ENCODE results near the gene CDC42EP5.
"Not testable (repeated sequence)": the region's sequence is repeated elsewhere in the genome, so short reads cannot be mapped to it uniquely, and the experiment has no call there.

The CDC42EP5 gene

DNA sequence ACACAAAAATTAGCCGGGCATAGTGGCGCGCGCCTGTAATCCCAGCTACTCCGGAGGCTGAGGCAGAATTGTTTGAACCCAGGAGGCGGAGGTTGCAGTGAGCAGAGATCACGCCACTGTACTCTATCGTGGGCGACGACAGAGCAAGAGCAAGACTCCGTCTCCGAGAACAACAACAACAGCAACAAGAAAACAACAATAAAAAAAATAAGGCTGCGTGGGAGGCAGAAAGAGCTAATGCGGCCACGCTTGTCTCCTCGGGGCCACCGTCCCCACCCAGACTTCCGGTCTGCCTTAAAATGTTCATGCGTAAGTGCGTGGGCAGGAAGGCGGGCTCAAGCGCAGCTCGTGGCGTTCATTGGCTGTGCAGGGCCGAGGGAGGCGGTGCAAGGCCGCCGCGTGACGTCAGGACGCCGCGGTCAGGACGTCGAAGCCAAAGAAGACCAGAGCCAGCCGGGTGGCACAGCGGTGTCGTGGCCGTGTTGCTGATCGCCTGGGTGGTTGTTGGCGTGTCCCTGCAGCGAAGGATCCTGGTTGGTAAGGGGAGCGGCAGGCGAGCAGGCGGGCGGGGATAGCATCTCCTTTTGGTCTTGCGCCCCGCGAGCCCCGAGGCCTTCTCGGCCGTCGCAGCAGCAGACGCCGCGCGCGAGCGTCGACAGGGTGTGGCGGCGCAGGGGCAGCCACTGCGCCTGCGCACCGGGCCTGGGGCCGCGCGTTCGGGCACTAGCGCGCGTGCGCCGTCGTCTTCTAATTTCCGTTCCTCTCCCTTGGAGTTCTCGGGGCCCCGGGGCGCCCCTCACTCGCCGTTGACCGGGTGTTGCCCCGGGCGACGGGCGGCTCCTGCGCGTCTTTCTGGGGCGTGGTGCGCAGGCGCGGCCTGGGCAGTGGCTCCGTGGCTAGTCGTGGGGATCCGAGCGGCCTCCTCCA lies 24.1 kb downstream of the CDC42EP5 start, which contains the start of gene LENG8:
Gene LENG8 (plus strand): TSS at position 426 of the 927 bp plus-strand sequence. CDS start 2,146 bp downstream, outside the sequence.
- H3K9ac ChIP-seq (ENCODE audit: low read depth in 1 of 2, low read length in 2 of 2): peak within 1 kb of the TSS; percentile 99
- H3K27me3 ChIP-seq (ENCODE audit: control insufficient read depth in 1 of 2, insufficient read depth in 2 of 2, low read length in 2 of 2): no peaks in the 10 kb centered on the region
- no peaks in the 10 kb centered on the region for H3K9me3 ChIP-seq (ENCODE audit: control insufficient read depth in 1 of 2, low read length in 2 of 2)
- peaks cover 28 to 41% of the 10 kb centered on the region in 2 donors for H3K36me3 ChIP-seq (ENCODE audit: control insufficient read depth in 1 of 2, insufficient read depth in 2 of 2, low read length in 2 of 2)
- peaks cover 39 to 47% of the 10 kb centered on the region in 2 donors for H3K4me1 ChIP-seq (ENCODE audit: control insufficient read depth in 1 of 2, insufficient read depth in 2 of 2, low read length in 2 of 2)
- peak within 1 kb of the TSS; percentile 85 to 99 for H3K4me3 ChIP-seq (ENCODE audit: low read depth in 1 of 2, low read length in 2 of 2)
- peak within 1 kb of the TSS; percentile 100 for H3K27ac ChIP-seq (ENCODE audit: low read depth, low read length)

GRCh38 chr19:54448040-54448773 lies 24.9 kb downstream of the CDC42EP5 start:
- peaks cover 20 to 33% of the 10 kb centered on the region in 2 donors for H3K36me3 ChIP-seq (ENCODE audit: control insufficient read depth in 1 of 2, insufficient read depth in 2 of 2, low read length in 2 of 2)
- no peaks in the 10 kb centered on the region for H3K9me3 ChIP-seq (ENCODE audit: control insufficient read depth in 1 of 2, low read length in 2 of 2)
- H3K4me1 ChIP-seq (ENCODE audit: control insufficient read depth in 1 of 2, insufficient read depth in 2 of 2, low read length in 2 of 2): peaks cover 39 to 47% of the 10 kb centered on the region in 2 donors

DNA sequence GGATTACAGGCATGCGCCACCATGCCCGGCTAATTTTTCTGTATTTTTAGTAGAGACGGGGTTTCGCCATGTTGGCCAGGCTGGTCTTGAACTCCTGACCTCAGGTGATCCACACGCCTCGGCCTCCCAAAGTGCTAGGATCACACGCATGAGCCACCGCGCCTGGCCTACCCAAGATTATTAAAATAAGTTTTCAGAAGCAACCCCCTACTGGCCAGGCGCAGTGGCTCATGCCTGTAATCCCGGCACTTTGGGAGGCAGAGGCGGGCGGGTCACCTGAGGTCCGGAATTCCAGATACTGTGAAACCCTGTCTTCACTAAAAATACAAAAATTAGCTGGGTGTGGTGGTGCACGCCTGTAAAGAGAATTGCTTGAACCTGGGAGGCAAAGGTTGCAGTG lies 26.7 kb downstream of the CDC42EP5 start:
- H3K9ac ChIP-seq (ENCODE audit: low read depth in 1 of 2, low read length in 2 of 2); H3K27ac ChIP-seq (ENCODE audit: low read depth, low read length); H3K9me3 ChIP-seq (ENCODE audit: control insufficient read depth in 1 of 2, low read length in 2 of 2); H3K4me3 ChIP-seq (ENCODE audit: low read depth in 1 of 2, low read length in 2 of 2); H3K27me3 ChIP-seq (ENCODE audit: control insufficient read depth in 1 of 2, insufficient read depth in 2 of 2, low read length in 2 of 2): not testable (repeated sequence)
- Histone ChIP-seq H3K36me3 (ENCODE audit: control insufficient read depth in 1 of 2, insufficient read depth in 2 of 2, low read length in 2 of 2) (peaks cover 1 to 14% of the 10 kb centered on the region in 2 donors), H3K4me1 (ENCODE audit: control insufficient read depth in 1 of 2, insufficient read depth in 2 of 2, low read length in 2 of 2) (peaks cover 31 to 35% of the 10 kb centered on the region in 2 donors)

More at GRCh38 chr19:54448040-54448773, 24.9 kb downstream of the CDC42EP5 start:
- peak overlapping the region; percentile 85 to 99 for H3K4me3 ChIP-seq (ENCODE audit: low read depth in 1 of 2, low read length in 2 of 2)
- H3K9ac ChIP-seq (ENCODE audit: low read depth in 1 of 2, low read length in 2 of 2): peak overlapping the region; percentile 99
- no peaks in the 10 kb centered on the region for H3K27me3 ChIP-seq (ENCODE audit: control insufficient read depth in 1 of 2, insufficient read depth in 2 of 2, low read length in 2 of 2)
- peak overlapping the region; percentile 100 for H3K27ac ChIP-seq (ENCODE audit: low read depth, low read length)

- Histone ChIP-seq H3K9ac (ENCODE audit: low read depth in 1 of 2, low read length in 2 of 2) (no peak overlapping the region), H3K27ac (ENCODE audit: low read depth, low read length) (no peak overlapping the region), H3K4me3 (ENCODE audit: low read depth in 1 of 2, low read length in 2 of 2) (no peak overlapping the region), H3K4me1 (ENCODE audit: control insufficient read depth in 1 of 2, insufficient read depth in 2 of 2, low read length in 2 of 2) (peaks cover 16 to 19% of the 10 kb centered on the region in 2 donors), H3K27me3 (ENCODE audit: control insufficient read depth in 1 of 2, insufficient read depth in 2 of 2, low read length in 2 of 2) (no peaks in the 10 kb centered on the region), H3K36me3 (ENCODE audit: control insufficient read depth in 1 of 2, insufficient read depth in 2 of 2, low read length in 2 of 2) (peaks cover 0 to 8% of the 10 kb centered on the region in 2 donors), H3K9me3 (ENCODE audit: control insufficient read depth in 1 of 2, low read length in 2 of 2) (no peaks in the 10 kb centered on the region)
Measured at GRCh38 chr19:54444737-54445136, 28.4 kb downstream of the CDC42EP5 start.

DNA sequence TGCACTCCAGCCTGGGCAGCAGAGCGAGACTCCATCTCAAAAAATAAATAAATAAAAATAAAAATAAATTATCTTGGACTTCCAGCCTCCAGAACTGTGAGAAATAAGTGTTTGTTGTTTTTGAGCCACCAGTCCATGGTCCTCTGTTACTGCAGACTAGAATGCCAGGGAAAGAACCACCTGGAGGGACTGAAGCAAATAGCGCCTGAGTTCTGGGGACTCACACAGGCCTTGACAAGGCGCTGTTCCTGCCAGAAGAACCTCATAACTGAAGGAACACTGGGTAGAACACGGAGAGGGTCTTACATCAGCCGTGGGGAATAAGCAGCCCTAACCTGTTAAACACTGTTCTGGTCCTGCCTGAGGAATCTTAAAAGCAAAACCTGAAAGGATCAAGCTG lies 32.5 kb downstream of the CDC42EP5 start:
- no peaks in the 10 kb centered on the region for H3K9me3 ChIP-seq (ENCODE audit: control insufficient read depth in 1 of 2, low read length in 2 of 2)
- H3K36me3 ChIP-seq (ENCODE audit: control insufficient read depth in 1 of 2, insufficient read depth in 2 of 2, low read length in 2 of 2): peaks cover 0 to 6% of the 10 kb centered on the region in 2 donors
- peaks cover 4 to 7% of the 10 kb centered on the region in 2 donors for H3K4me1 ChIP-seq (ENCODE audit: control insufficient read depth in 1 of 2, insufficient read depth in 2 of 2, low read length in 2 of 2)
- no peak overlapping the region for H3K27ac ChIP-seq (ENCODE audit: low read depth, low read length)
- no peak overlapping the region for H3K4me3 ChIP-seq (ENCODE audit: low read depth in 1 of 2, low read length in 2 of 2)
- no peak overlapping the region for H3K9ac ChIP-seq (ENCODE audit: low read depth in 1 of 2, low read length in 2 of 2)
- no peaks in the 10 kb centered on the region for H3K27me3 ChIP-seq (ENCODE audit: control insufficient read depth in 1 of 2, insufficient read depth in 2 of 2, low read length in 2 of 2)

DNA sequence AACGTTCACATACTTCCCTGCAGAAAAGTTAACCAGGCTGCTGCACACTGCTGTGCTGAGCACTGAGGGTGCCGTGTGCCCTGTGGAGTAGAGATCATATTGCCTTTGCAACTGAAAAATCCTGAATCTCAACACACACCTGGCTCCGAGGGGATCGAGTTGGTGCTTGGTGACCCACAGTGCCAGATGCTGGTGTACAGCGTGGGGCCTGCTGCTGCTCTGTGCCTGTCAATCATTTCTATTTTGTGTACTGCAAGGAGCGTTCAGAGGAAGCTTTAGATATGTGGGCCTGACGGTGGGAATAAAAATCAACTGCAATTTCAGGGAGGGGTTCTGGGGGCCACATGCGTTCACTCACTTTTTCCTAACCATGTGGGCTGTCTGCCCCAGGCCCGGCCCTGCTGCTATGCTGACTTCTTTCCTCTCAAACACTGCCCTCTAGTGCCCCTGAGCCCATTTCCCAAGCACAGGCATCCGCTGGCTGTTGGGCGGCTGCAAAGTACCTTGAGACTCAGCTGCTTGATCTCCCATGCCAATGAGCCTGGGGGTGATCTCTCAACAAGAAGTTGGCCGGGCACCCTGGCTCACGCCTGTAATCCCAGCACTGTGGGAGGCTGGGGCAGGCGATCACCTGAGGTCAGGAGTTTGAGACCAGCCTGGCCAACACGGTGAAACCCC lies 33.8 kb downstream of the CDC42EP5 start:
- Histone ChIP-seq H3K27ac (ENCODE audit: low read depth, low read length) (no peak overlapping the region), H3K4me3 (ENCODE audit: low read depth in 1 of 2, low read length in 2 of 2) (no peak overlapping the region), H3K4me1 (ENCODE audit: control insufficient read depth in 1 of 2, insufficient read depth in 2 of 2, low read length in 2 of 2) (peaks cover 8 to 11% of the 10 kb centered on the region in 2 donors), H3K9me3 (ENCODE audit: control insufficient read depth in 1 of 2, low read length in 2 of 2) (no peaks in the 10 kb centered on the region), H3K36me3 (ENCODE audit: control insufficient read depth in 1 of 2, insufficient read depth in 2 of 2, low read length in 2 of 2) (no peaks in the 10 kb centered on the region), H3K9ac (ENCODE audit: low read depth in 1 of 2, low read length in 2 of 2) (no peak overlapping the region), H3K27me3 (ENCODE audit: control insufficient read depth in 1 of 2, insufficient read depth in 2 of 2, low read length in 2 of 2) (peaks cover 0 to 3% of the 10 kb centered on the region in 2 donors)

DNA sequence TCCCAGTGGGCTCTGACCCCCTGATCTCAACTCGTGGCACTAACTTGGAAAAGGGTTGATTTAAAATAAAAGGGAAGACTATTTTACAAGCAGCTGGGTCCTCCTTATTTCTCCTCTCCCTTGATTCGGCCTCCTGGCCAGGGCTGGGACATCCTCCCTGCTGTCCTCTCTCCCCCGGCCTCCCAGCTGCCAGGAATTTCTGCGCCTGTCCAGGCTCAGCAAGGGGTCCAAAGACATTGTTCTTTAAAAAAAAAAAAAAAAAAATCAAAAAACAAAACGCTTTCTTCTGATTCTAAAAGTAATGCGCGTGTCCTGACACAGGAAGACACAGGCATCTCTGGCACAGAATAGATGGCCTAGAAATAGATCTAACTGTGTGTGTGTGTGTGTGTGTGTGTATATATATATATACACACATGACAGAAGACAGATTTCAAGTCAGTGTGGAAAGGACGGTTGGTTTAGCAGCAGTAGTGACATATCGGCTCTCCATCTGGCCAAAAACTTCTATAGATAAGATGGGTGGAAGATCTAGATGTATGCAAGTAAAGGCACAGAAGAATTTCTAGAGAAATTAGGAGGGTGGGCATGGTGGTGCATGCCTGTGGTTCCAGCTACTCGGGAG lies 36.4 kb downstream of the CDC42EP5 start:
- Histone ChIP-seq H3K4me1 (ENCODE audit: control insufficient read depth in 1 of 2, insufficient read depth in 2 of 2, low read length in 2 of 2) (peaks cover 6 to 12% of the 10 kb centered on the region in 2 donors), H3K9me3 (ENCODE audit: control insufficient read depth in 1 of 2, low read length in 2 of 2) (no peaks in the 10 kb centered on the region), H3K27me3 (ENCODE audit: control insufficient read depth in 1 of 2, insufficient read depth in 2 of 2, low read length in 2 of 2) (peaks cover 5 to 9% of the 10 kb centered on the region in 2 donors), H3K4me3 (ENCODE audit: low read depth in 1 of 2, low read length in 2 of 2) (no peak overlapping the region), H3K27ac (ENCODE audit: low read depth, low read length) (no peak overlapping the region), H3K36me3 (ENCODE audit: control insufficient read depth in 1 of 2, insufficient read depth in 2 of 2, low read length in 2 of 2) (no peaks in the 10 kb centered on the region), H3K9ac (ENCODE audit: low read depth in 1 of 2, low read length in 2 of 2) (no peak overlapping the region)

DNA sequence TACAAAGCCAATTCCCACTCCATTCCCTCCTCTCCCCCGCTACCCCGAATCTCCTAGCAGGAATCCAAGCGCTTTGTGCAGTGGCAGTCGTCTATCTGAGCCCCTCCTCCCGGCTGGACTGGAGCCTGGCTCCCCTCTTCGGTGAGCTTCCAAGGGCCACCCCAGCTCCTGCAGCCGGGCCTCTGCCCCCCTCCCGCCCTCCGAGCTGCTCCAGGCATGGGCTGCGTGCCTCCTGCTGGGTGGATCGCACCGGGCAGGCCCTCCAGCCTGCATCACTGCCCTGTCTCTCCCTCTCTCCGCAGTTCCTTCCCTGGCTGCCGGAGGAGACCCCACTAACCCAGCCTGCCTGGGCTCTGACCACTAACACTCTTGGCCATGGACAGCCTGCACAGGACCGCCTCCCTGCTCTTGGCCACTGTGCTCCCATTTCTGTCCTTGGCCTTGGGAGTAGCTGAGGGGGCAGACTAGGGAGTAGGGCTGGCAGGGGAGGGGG lies 37.0 kb downstream of the CDC42EP5 start:
- H3K36me3 ChIP-seq (ENCODE audit: control insufficient read depth in 1 of 2, insufficient read depth in 2 of 2, low read length in 2 of 2): no peaks in the 10 kb centered on the region
- H3K4me1 ChIP-seq (ENCODE audit: control insufficient read depth in 1 of 2, insufficient read depth in 2 of 2, low read length in 2 of 2): peaks cover 6 to 12% of the 10 kb centered on the region in 2 donors
- H3K27me3 ChIP-seq (ENCODE audit: control insufficient read depth in 1 of 2, insufficient read depth in 2 of 2, low read length in 2 of 2): peaks cover 5 to 9% of the 10 kb centered on the region in 2 donors
- H3K9ac ChIP-seq (ENCODE audit: low read depth in 1 of 2, low read length in 2 of 2): no peak overlapping the region
- H3K27ac ChIP-seq (ENCODE audit: low read depth, low read length): no peak overlapping the region
- H3K9me3 ChIP-seq (ENCODE audit: control insufficient read depth in 1 of 2, low read length in 2 of 2): no peaks in the 10 kb centered on the region
- no peak overlapping the region for H3K4me3 ChIP-seq (ENCODE audit: low read depth in 1 of 2, low read length in 2 of 2)

- H3K27me3 ChIP-seq (ENCODE audit: control insufficient read depth in 1 of 2, insufficient read depth in 2 of 2, low read length in 2 of 2): peaks cover 5 to 9% of the 10 kb centered on the region in 2 donors
- no peak overlapping the region for H3K4me3 ChIP-seq (ENCODE audit: low read depth in 1 of 2, low read length in 2 of 2)
- no peak overlapping the region for H3K27ac ChIP-seq (ENCODE audit: low read depth, low read length)
- H3K36me3 ChIP-seq (ENCODE audit: control insufficient read depth in 1 of 2, insufficient read depth in 2 of 2, low read length in 2 of 2): no peaks in the 10 kb centered on the region
- H3K9me3 ChIP-seq (ENCODE audit: control insufficient read depth in 1 of 2, low read length in 2 of 2): no peaks in the 10 kb centered on the region
- H3K9ac ChIP-seq (ENCODE audit: low read depth in 1 of 2, low read length in 2 of 2): no peak overlapping the region
- H3K4me1 ChIP-seq (ENCODE audit: control insufficient read depth in 1 of 2, insufficient read depth in 2 of 2, low read length in 2 of 2): peaks cover 6 to 15% of the 10 kb centered on the region in 2 donors
Measured at GRCh38 chr19:54435551-54436016, 37.5 kb downstream of the CDC42EP5 start.

All from duodenal mucosa (tissue), 2 donors.